ENCODE data around the gene TTLL4.

Gene TTLL4

GRCh38 chr2:218781691-218782527, 71.3 kb downstream of the TTLL4 start, which contains the start of gene CYP27A1:
TSS of gene CYP27A1 (plus strand) at chr2:218782147. CDS start at chr2:218782183, 36 bp downstream.
- DNase-seq (ENCODE audit: low read depth, low spot score): peak; percentile 60

GRCh38 chr2:218782528-218782844, 71.9 kb downstream of the TTLL4 start:
- DNase-seq (ENCODE audit: low read depth, low spot score): no peak

GRCh38 chr2:218783688-218784087, 73.1 kb downstream of the TTLL4 start:
- no peak for DNase-seq (ENCODE audit: low read depth, low spot score)

- no peak for DNase-seq (ENCODE audit: low read depth, low spot score)
These were observed 74.5 kb downstream of the TTLL4 start for GRCh38 chr2:218785103-218785502.

GRCh38 chr2:218786133-218786532, 75.5 kb downstream of the TTLL4 start:
- DNase-seq (ENCODE audit: low read depth, low spot score): no peak

GRCh38 chr2:218788529-218789255, 78.1 kb downstream of the TTLL4 start:
- DNase-seq (ENCODE audit: low read depth, low spot score): no peak

GRCh38 chr2:218792433-218792832, 81.8 kb downstream of the TTLL4 start:
- no peak for DNase-seq (ENCODE audit: low read depth, low spot score)

- DNase-seq (ENCODE audit: low read depth, low spot score): no peak
These were observed 86.1 kb downstream of the TTLL4 start for GRCh38 chr2:218796691-218797090.

- DNase-seq (ENCODE audit: low read depth, low spot score): peak; percentile 51
These were observed 88.3 kb downstream of the TTLL4 start for GRCh38 chr2:218798767-218799504.

- DNase-seq (ENCODE audit: low read depth, low spot score): peak; percentile 55
These were observed 89.4 kb downstream of the TTLL4 start for GRCh38 chr2:218799990-218800389.

GRCh38 chr2:218802386-218802994, 91.9 kb downstream of the TTLL4 start:
- no peak for DNase-seq (ENCODE audit: low read depth, low spot score)

- DNase-seq (ENCODE audit: low read depth, low spot score): no peak
These were observed 94.2 kb downstream of the TTLL4 start for GRCh38 chr2:218804817-218805216.
